PC-9 (cell line): Measurements from ENCODE around the gene PRKAG2. TPM values are rescaled to one million over a fixed set of nuclear protein-coding genes. Genes with fewer than 3 reads are reported as not detected.

Experiments
- BruUV-seq: library from RNA; stranded (reverse); fragments of 400-500 nt; replicated peaks from 2 replicates; lab custom pipeline; 2021; lab: Mats Ljungman, UMichigan
- CTCF ChIA-PET: fragments of 300-600 bp; sonication (Branson Sonifier 250); formaldehyde crosslinking; loops from one replicate; lab custom pipeline; 2022; ENCODE audit warnings: antibody characterized with exemption; lab: Charles Lee
- POLR2A ChIA-PET: fragments of 300-600 bp; sonication (Branson Sonifier 250); formaldehyde crosslinking; loops from one replicate; lab custom pipeline; 2022; ENCODE audit warnings: antibody characterized with exemption; ENCODE audit not compliant: unreplicated experiment; lab: Charles Lee
- DNase-seq, 2 experiments: peaks; one replicate each; pipeline versions ENCODE4 v3.0.0 to v3.0.0-alpha.2; 2015 to 2022; ENCODE audit warnings: mixed read lengths in 1 of 2
- H2AFZ ChIP-seq: fragments of 200-600 bp; sonication (generic); 2 replicates; pipeline ENCODE4 v1.8.1; 2017; ENCODE audit warnings: antibody characterized with exemption
- H3F3A ChIP-seq: fragments of 200-600 bp; sonication (generic); 2 replicates; pipeline ENCODE4 v1.8.1; 2017; ENCODE audit warnings: antibody characterized with exemption, mild to moderate bottlenecking, low read depth; ENCODE audit not compliant: insufficient read depth
- H3K27ac ChIP-seq: fragments of 200-600 bp; sonication (generic); 2 replicates; pipeline ENCODE4 v1.6.1; 2016; ENCODE audit warnings: mixed run types
- H3K27me3 ChIP-seq: fragments of 200-600 bp; sonication (generic); 2 replicates; pipeline ENCODE4 v1.6.1; 2016; ENCODE audit warnings: low read depth, mixed run types; ENCODE audit not compliant: insufficient read depth
- H3K36me3 ChIP-seq: fragments of 200-600 bp; sonication (generic); 2 replicates; pipeline ENCODE4 v1.6.1; 2016; ENCODE audit warnings: low read depth, mixed run types
- H3K4me1 ChIP-seq: fragments of 200-600 bp; sonication (generic); replicated peaks from 2 replicates; pipeline ENCODE4 v1.6.1; 2016; ENCODE audit warnings: mixed run types; ENCODE audit not compliant: insufficient read depth
- H3K4me2 ChIP-seq: fragments of 200-600 bp; sonication (generic); 2 replicates; pipeline ENCODE4 v1.6.1; 2017; ENCODE audit warnings: mixed run types
- H3K4me3 ChIP-seq: fragments of 200-600 bp; sonication (generic); 2 replicates; pipeline ENCODE4 v1.6.1; 2016; ENCODE audit warnings: mixed run types
- H3K79me2 ChIP-seq: fragments of 200-600 bp; sonication (generic); 2 replicates; pipeline ENCODE4 v1.6.1; 2017; ENCODE audit warnings: low read depth, mixed run types
- H3K9me2 ChIP-seq: fragments of 200-600 bp; sonication (generic); 2 replicates; pipeline ENCODE4 v1.8.1; 2017; ENCODE audit warnings: mild to moderate bottlenecking; ENCODE audit not compliant: insufficient read depth
- H3K9me3 ChIP-seq: fragments of 200-600 bp; sonication (generic); 2 replicates; pipeline ENCODE4 v1.8.1; 2016; ENCODE audit warnings: low read depth; ENCODE audit not compliant: insufficient read depth
- H4K20me1 ChIP-seq: fragments of 200-600 bp; sonication (generic); 2 replicates; pipeline ENCODE4 v1.8.1; 2017; ENCODE audit not compliant: insufficient read depth
- CTCF ChIP-seq: fragments of 200-600 bp; sonication (generic); conservative IDR thresholded peaks from 2 replicates; pipeline ENCODE4 v1.6.1; 2017; ENCODE audit warnings: mixed run types, antibody characterized with exemption, mild to moderate bottlenecking, moderate library complexity
- EZH2 ChIP-seq: fragments of 200-600 bp; sonication (generic); IDR thresholded peaks from 2 replicates; pipeline ENCODE4 v1.8.0; 2017; ENCODE audit warnings: antibody characterized with exemption, low read depth
- intact Hi-C: fragments of 100-400 bp; cut with micrococcal nuclease; formaldehyde crosslinking; loops from one replicate; pipeline ENCODE4 v1.10.0; 2022; ENCODE audit not compliant: unreplicated experiment
- total RNA-seq: library from RNA; stranded (reverse); gene quantifications from 2 replicates; pipeline ENCODE4 v1.2.3, GENCODE V29; 2021

The PRKAG2 gene
- total RNA-seq, 1 experiment from 2014 or later, result 37.3 TPM

- BruUV-seq, result no TSS peak
- intact Hi-C loops, result no loop called here
- TF ChIP-seq CTCF (no peak), EZH2 (no peak)
These were observed 7.6 kb upstream of the PRKAG2 start for GRCh38 chr7:151884312-151885201.

GRCh38 chr7:151883857-151884256 lies 6.9 kb upstream of the PRKAG2 start:
- Histone ChIP-seq H4K20me1 (no peaks in the 10 kb centered on the region), H3K79me2 (no peaks in the 10 kb centered on the region), H2AFZ (no peak overlapping the region), H3K27me3 (peaks cover 68% of the 10 kb centered on the region), H3K4me2 (no peak overlapping the region), H3K36me3 (no peaks in the 10 kb centered on the region), H3F3A (no peaks in the 10 kb centered on the region), H3K27ac (no peak overlapping the region), H3K9me2 (no peaks in the 10 kb centered on the region), H3K9me3 (no peaks in the 10 kb centered on the region), H3K4me3 (no peak overlapping the region), H3K4me1 (no peaks in the 10 kb centered on the region)
- intact Hi-C loops, result no loop called here
- TF ChIP-seq EZH2 (no peak), CTCF (no peak)
- no peak for DNase-seq
- POLR2A ChIA-PET, result interaction anchor here (0.7 kb wide), 1 partner anchor 519 kb away, joined by 3 read pairs; no protein-coding TSS in a partner anchor
- CTCF ChIA-PET, result no interaction called here
- BruUV-seq, result no TSS peak

More at GRCh38 chr7:151884312-151885201, 7.6 kb upstream of the PRKAG2 start:
- H3K27ac ChIP-seq, result no peak overlapping the region
- ChIA-PET CTCF (no interaction called here), POLR2A (interaction anchor here (0.7 kb wide), 1 partner anchor 520 kb away, joined by 3 read pairs; no protein-coding TSS in a partner anchor)
- no peaks in the 10 kb centered on the region for H3K79me2 ChIP-seq
- no peak overlapping the region for H3K4me3 ChIP-seq
- no peak for DNase-seq
- no peaks in the 10 kb centered on the region for H4K20me1 ChIP-seq
- no peaks in the 10 kb centered on the region for H3K4me1 ChIP-seq
- H3K9me2 ChIP-seq, result no peaks in the 10 kb centered on the region
- H2AFZ ChIP-seq, result no peak overlapping the region
- H3K4me2 ChIP-seq, result no peak overlapping the region
- peaks cover 75% of the 10 kb centered on the region for H3K27me3 ChIP-seq
- no peaks in the 10 kb centered on the region for H3K36me3 ChIP-seq
- H3K9me3 ChIP-seq, result no peaks in the 10 kb centered on the region
- H3F3A ChIP-seq, result no peaks in the 10 kb centered on the region

- ChIA-PET POLR2A (no interaction called here), CTCF (no interaction called here)
- TF ChIP-seq CTCF (no peak), EZH2 (no peak)
- peaks cover 62% of the 10 kb centered on the region for H3K27me3 ChIP-seq
- no peaks in the 10 kb centered on the region for H3K79me2 ChIP-seq
- no peak overlapping the region for H3K4me2 ChIP-seq
- no peaks in the 10 kb centered on the region for H3F3A ChIP-seq
- no peaks in the 10 kb centered on the region for H3K9me3 ChIP-seq
- H3K4me1 ChIP-seq, result no peaks in the 10 kb centered on the region
- no peak overlapping the region for H3K27ac ChIP-seq
- intact Hi-C loops, result no loop called here
- no peak for DNase-seq
- no peaks in the 10 kb centered on the region for H4K20me1 ChIP-seq
- H2AFZ ChIP-seq, result no peak overlapping the region
- BruUV-seq, result no TSS peak
- no peaks in the 10 kb centered on the region for H3K36me3 ChIP-seq
- no peak overlapping the region for H3K4me3 ChIP-seq
- no peaks in the 10 kb centered on the region for H3K9me2 ChIP-seq
These were observed 5.8 kb upstream of the PRKAG2 start for GRCh38 chr7:151882734-151883133.
